Mucosa of gallbladder (tissue), 1 donor: ENCODE results near the gene MYL3. TPM values are rescaled to one million over a fixed set of nuclear protein-coding genes. Genes with fewer than 3 reads are reported as not detected.
"Not testable (repeated sequence)": the region's sequence is repeated elsewhere in the genome, so short reads cannot be mapped to it uniquely, and the experiment has no call there.

Experiments used
- DNase-seq: peaks from one replicate; pipeline ENCODE4 v3.0.0-alpha.2; 2020; ENCODE audit warnings: low spot score
- total RNA-seq: library from RNA; stranded (reverse); gene quantifications from one replicate; pipeline ENCODE4 v1.2.1, GENCODE V29; 2021
- donor health status: DM: no; HTN: no; CAD: no.

Gene MYL3
- total RNA-seq, 1 donor from 2014 or later, result 1.8 TPM

DNA sequence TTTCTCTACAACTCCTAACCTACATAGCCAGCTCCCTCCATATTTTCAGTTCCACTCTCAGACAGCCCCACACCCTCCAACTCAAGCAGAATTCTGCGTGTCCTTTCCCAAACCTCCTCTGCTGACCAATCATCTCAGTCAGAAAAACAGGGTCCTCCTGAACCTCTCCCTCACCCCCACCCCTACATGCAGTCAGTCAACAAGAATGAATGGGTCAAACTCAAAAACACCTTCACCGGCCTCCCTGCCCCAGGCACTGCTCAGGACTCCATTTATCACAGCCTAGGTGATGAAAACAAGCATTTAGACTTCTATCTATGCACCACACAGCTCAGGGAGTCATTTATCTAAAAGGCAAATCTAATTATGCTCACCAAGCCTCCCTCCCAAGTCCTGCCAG, 32.4 kb downstream of the MYL3 start:
- DNase-seq, result no peak

DNA sequence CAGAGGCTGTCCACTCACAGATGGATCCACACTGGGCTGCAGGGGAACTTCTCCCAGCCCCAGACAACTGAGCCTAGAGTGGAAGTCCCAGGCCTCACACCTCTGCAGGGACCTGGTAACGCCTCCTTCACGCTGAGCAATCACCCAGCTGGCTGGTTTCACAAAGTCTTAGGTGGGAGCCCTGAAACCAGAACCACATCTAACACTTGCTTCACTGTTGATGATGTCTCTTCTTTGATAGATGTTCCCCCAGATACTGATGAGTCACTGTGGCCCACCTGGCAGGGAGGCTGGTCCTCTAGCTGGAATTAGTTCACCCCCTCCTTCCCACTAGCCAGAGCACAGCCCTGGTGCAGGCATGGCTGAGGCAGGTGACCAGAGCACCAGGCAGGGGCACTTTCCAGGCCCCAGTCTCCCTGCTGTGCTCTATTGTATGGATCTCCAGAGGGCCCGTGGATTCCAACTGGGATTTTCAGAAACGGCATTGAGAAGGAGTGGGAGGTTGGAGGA, 33.5 kb downstream of the MYL3 start:
- no peak for DNase-seq

GRCh38 chr3:46825450-46825849, 37.8 kb downstream of the MYL3 start:
- no peak for DNase-seq

- no peak for DNase-seq
Measured at GRCh38 chr3:46824211-46824970, 38.9 kb downstream of the MYL3 start.

GRCh38 chr3:46823314-46823713, 39.9 kb downstream of the MYL3 start:
- DNase-seq, result not testable (repeated sequence)

DNA sequence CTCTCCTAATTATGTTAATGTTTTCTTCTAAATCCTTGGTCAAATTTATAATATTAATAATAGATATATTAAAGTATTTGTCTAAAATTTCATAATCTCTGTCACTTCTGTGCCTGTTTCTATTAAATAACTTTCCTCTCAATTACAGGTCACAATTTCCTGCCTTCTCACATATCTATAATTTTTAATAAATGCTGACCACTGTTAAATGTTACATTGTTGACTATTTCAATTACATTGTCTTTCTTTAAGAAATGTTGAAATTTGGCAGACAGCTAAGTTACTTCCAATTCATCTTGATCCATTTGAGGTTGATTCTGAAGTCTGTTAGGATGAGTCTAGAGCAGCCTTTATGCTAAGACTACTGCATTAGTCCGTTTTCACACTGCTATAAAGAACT, 41.7 kb downstream of the MYL3 start:
- no peak for DNase-seq

DNA sequence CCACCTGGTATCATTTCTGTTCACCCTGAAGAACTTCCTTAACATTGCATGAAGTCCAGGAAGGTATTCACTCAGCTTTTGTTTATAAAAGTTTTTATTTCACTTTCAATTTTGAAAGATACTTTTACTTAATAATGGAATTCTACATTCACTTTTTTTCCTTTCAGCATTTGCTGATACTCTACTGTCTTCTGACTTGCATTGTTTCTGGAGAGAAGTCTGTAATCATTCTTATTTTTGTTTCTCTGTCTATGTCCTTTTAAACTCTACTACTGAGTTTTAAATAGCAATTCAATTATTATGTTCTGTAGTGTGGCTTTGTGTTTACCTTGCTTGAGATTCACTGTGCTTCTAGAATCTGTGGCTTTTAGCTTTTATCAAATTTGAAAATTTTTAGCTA, 42.4 kb downstream of the MYL3 start:
- DNase-seq, result no peak

- DNase-seq, result peak; percentile 65
Measured at GRCh38 chr3:46812237-46812791, 50.9 kb downstream of the MYL3 start.

GRCh38 chr3:46811615-46812236, 51.5 kb downstream of the MYL3 start:
- DNase-seq, result no peak

- not testable (repeated sequence) for DNase-seq
Measured at GRCh38 chr3:46808766-46809165, 54.5 kb downstream of the MYL3 start.

Other genes with a start within 250 kb of the MYL3 start
- gene ALS2CL, start 169.8 kb downstream of the MYL3 start, total RNA-seq, result 43.8 TPM
- 0.29 TPM for gene TMIE, start 162.1 kb downstream of the MYL3 start, total RNA-seq
- 0.17 TPM for gene PRSS50, start 145.6 kb downstream of the MYL3 start, total RNA-seq
- 11.7 TPM for gene PTH1R, start 14.3 kb upstream of the MYL3 start, total RNA-seq
- gene CCDC12, start 113.3 kb upstream of the MYL3 start, total RNA-seq, result 50.0 TPM
- gene NBEAL2, start 116.2 kb upstream of the MYL3 start, total RNA-seq, result 150 TPM